T-cell (primary cell): ENCODE results near the gene TOGARAM1. TPM values are rescaled to one million over a fixed set of nuclear protein-coding genes. Genes with fewer than 3 reads are reported as not detected.

Source experiments
- ATAC-seq, 4 experiments: fragments of 200-7000 bp in 3 of 4; fragments of 150-1000 bp in 1 of 4; cut with Tn5 transposase; replicated peaks in 1 of 4; 1 replicate in 3 of 4; 2 replicates in 1 of 4; pipeline ENCODE4 v1.10.0; 2021; ENCODE audit warnings: moderate library complexity in 3 of 4, mild to moderate bottlenecking in 2 of 4, moderate number of reproducible peaks in 1 of 4
- CTCF ChIA-PET, 2 donors: fragments of 300-600 bp; sonication (Branson Sonifier 250); formaldehyde crosslinking; loops; one replicate each; lab custom pipeline; 2022; ENCODE audit warnings: antibody characterized with exemption in 2 of 2; lab: Charles Lee
- POLR2A ChIA-PET, 2 donors: fragments of 300-600 bp; sonication (Branson Sonifier 250); formaldehyde crosslinking; loops; one replicate each; lab custom pipeline; 2022; ENCODE audit warnings: antibody characterized with exemption in 2 of 2; lab: Charles Lee
- DNase-seq, 35 experiments: peaks; one replicate each; pipeline versions ENCODE4 v3.0.0 to v3.0.0-alpha.2; 2013 to 2023
- H3K27ac ChIP-seq: one replicate; pipeline ENCODE4 v1.5.1; 2013; ENCODE audit warnings: low read length
- H3K27me3 ChIP-seq, 2 experiments: replicated peaks in 1 of 2; 1 replicate in 1 of 2; 2 replicates in 1 of 2; pipeline versions ENCODE4 v1.6.1 to v1.7.0; 2013; ENCODE audit warnings: low read length in 1 of 2, mixed read lengths in 1 of 2; ENCODE audit not compliant: control insufficient read depth in 2 of 2, insufficient read depth in 2 of 2; ENCODE audit errors: extremely low read depth in 1 of 2
- H3K36me3 ChIP-seq, 2 donors: 1 replicate in 1 of 2; 2 replicates in 1 of 2; pipeline versions ENCODE4 v1.6.1 to v1.7.0; 2013; ENCODE audit warnings: low read length in 1 of 2; ENCODE audit not compliant: control insufficient read depth in 2 of 2, insufficient read depth in 1 of 2; ENCODE audit errors: extremely low read depth in 1 of 2
- H3K4me1 ChIP-seq, 2 experiments: 1 replicate in 1 of 2; 2 replicates in 1 of 2; pipeline versions ENCODE4 v1.6.1 to v1.7.0; 2013; ENCODE audit warnings: low read length in 2 of 2, mixed read lengths in 1 of 2; ENCODE audit not compliant: insufficient read depth in 2 of 2, control insufficient read depth in 1 of 2; ENCODE audit errors: extremely low read depth in 1 of 2
- H3K4me3 ChIP-seq, 2 donors: 1 replicate in 1 of 2; 2 replicates in 1 of 2; pipeline versions ENCODE4 v1.5.1 to v1.7.0; 2013; ENCODE audit warnings: mild to moderate bottlenecking in 2 of 2, low read length in 1 of 2, moderate library complexity in 1 of 2; ENCODE audit not compliant: control insufficient read depth in 1 of 2; ENCODE audit errors: extremely low read depth in 1 of 2
- H3K9me3 ChIP-seq: 2 replicates; pipeline ENCODE4 v1.7.0; 2013
- H3K27ac Mint-ChIP-seq, 2 donors: one replicate each; pipeline ENCODE4 v1.8.0; 2020 to 2021; ENCODE audit warnings: mild to moderate bottlenecking in 2 of 2, mixed read lengths in 2 of 2
- H3K27me3 Mint-ChIP-seq, 2 donors: one replicate each; pipeline ENCODE4 v1.8.0; 2021 to 2022; ENCODE audit warnings: mixed read lengths in 2 of 2
- H3K36me3 Mint-ChIP-seq: one replicate; pipeline ENCODE4 v1.8.0; 2021; ENCODE audit warnings: mixed read lengths
- H3K4me1 Mint-ChIP-seq, 3 donors: one replicate each; pipeline ENCODE4 v1.8.0; 2020 to 2022; ENCODE audit warnings: mixed read lengths in 3 of 3, mild to moderate bottlenecking in 1 of 3
- H3K4me3 Mint-ChIP-seq, 3 donors: one replicate each; pipeline ENCODE4 v1.8.0; 2020 to 2022; ENCODE audit warnings: mild to moderate bottlenecking in 3 of 3, mixed read lengths in 3 of 3, moderate library complexity in 3 of 3
- H3K9me3 Mint-ChIP-seq, 3 donors: one replicate each; pipeline ENCODE4 v1.8.0; 2020 to 2022; ENCODE audit warnings: mixed read lengths in 3 of 3
- WGBS: methylation state at CpG from one replicate; pipeline ENCODE4 v1.1.5; 2013; ENCODE audit warnings: missing lambda C conversion rate; ENCODE audit not compliant: insufficient coverage; 5-methylcytosine and 5-hydroxymethylcytosine counted together
- total RNA-seq, 35 experiments: library from RNA in 6 of 35; stranded (reverse) in 6 of 35; fragments of 120-200 nt in 1 of 35; gene quantifications; one replicate each; pipeline versions ENCODE4 v1.2.1 to v1.2.4 and lab custom pipeline; 2013 to 2026

Gene TOGARAM1
- total RNA-seq, 5 donors from 2014 or later (not counting 1 experiment from before 2014, with no cell fraction given) = 10.9 to 17.1 (median 11.1) TPM

DNA sequence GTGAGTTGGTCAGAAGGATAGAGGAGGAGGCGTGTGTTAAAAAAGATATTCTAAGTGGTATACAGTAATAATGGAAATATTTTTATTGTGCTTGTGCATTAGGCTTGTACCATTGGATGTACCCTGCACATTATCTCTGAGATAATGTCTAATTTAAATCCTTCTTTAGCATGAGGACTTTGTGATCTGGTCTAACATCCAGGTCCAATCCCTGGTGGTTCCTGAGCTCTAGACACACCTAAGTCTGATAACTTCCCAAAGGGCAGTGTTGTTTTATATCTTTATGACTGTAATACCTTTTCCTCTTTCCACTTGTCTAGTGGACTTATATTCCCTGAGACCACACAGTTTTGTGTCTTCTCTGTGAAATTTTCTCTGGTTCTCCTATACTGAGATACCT lies 142.6 kb downstream of the TOGARAM1 start:
- Histone ChIP-seq H3K36me3 (peaks cover 0 to 46% of the 10 kb centered on the region in 2 donors), H3K27me3 (no peaks in the 10 kb centered on the region), H3K4me3 (no peak overlapping the region), H3K27ac (no peak overlapping the region), H3K9me3 (no peaks in the 10 kb centered on the region), H3K4me1 (no peaks in the 10 kb centered on the region)
- H3K27ac Mint-ChIP-seq = no peak overlapping the region
- H3K27me3 Mint-ChIP-seq = no peaks in the 10 kb centered on the region
- ATAC-seq (no peak), DNase-seq (no peak)
- H3K36me3 Mint-ChIP-seq = peaks cover 43% of the 10 kb centered on the region
- POLR2A ChIA-PET = interaction anchor here in 1 of 2 donors (0.5 kb wide), 1 partner anchor 129 kb away, joined by 5 read pairs; no protein-coding TSS in a partner anchor
- no peaks in the 10 kb centered on the region for H3K9me3 Mint-ChIP-seq
- H3K4me1 Mint-ChIP-seq = peaks cover 0 to 5% (median 2%) of the 10 kb centered on the region in 3 donors
- no peak overlapping the region for H3K4me3 Mint-ChIP-seq
- no CpG with 5 or more reads among the region's 1 CpG for WGBS
- CTCF ChIA-PET = interaction anchor here in 1 of 2 donors (0.6 to 1.0 kb wide), 2 partner anchors 10 to 65 kb away, joined by 4 to 5 read pairs; no protein-coding TSS in a partner anchor

GRCh38 chr14:45112896-45113781 lies 151.1 kb downstream of the TOGARAM1 start:
- Mint-ChIP-seq H3K4me3 (no peak overlapping the region), H3K9me3 (no peaks in the 10 kb centered on the region), H3K27me3 (no peaks in the 10 kb centered on the region), H3K27ac (peak overlapping the region; percentile 54 to 75), H3K4me1 (peaks cover 7 to 13% (median 8%) of the 10 kb centered on the region in 3 donors), H3K36me3 (peaks cover 42% of the 10 kb centered on the region)
- no peak overlapping the region for H3K27ac ChIP-seq
- no peaks in the 10 kb centered on the region for H3K27me3 ChIP-seq
- ChIA-PET POLR2A (interaction anchor here (0.6 to 1.1 kb wide), 3 partner anchors 16 to 1554 kb away, joined by 3 to 5 read pairs (median 3); no protein-coding TSS in a partner anchor), CTCF (no interaction called here)
- peaks cover 0 to 64% of the 10 kb centered on the region in 2 donors for H3K36me3 ChIP-seq
- no peak overlapping the region for H3K4me3 ChIP-seq
- DNase-seq (no peak), ATAC-seq (no peak)
- H3K4me1 ChIP-seq = no peaks in the 10 kb centered on the region
- H3K9me3 ChIP-seq = no peaks in the 10 kb centered on the region
- 85% methylated on average over 4 of the region's 6 CpGs for WGBS

- H3K36me3 ChIP-seq = peaks cover 0 to 72% of the 10 kb centered on the region in 2 donors
- Mint-ChIP-seq H3K27ac (peak overlapping the region; percentile 39 to 79), H3K4me1 (peaks cover 7 to 13% (median 8%) of the 10 kb centered on the region in 3 donors), H3K9me3 (no peaks in the 10 kb centered on the region), H3K36me3 (peaks cover 46% of the 10 kb centered on the region), H3K27me3 (no peaks in the 10 kb centered on the region), H3K4me3 (no peak overlapping the region)
- H3K4me3 ChIP-seq = no peak overlapping the region
- H3K9me3 ChIP-seq = no peaks in the 10 kb centered on the region
- ChIA-PET POLR2A (interaction anchor here in 1 of 2 donors (0.5 to 1.1 kb wide), 2 partner anchors 14 to 171 kb away, joined by 3 read pairs; no protein-coding TSS in a partner anchor), CTCF (interaction anchor here in 1 of 2 donors (0.9 kb wide), 1 partner anchor 25 kb away, joined by 3 read pairs; no protein-coding TSS in a partner anchor)
- DNase-seq (no peak), ATAC-seq (no peak)
- no peaks in the 10 kb centered on the region for H3K27me3 ChIP-seq
- no CpG with 5 or more reads among the region's 3 CpGs for WGBS
- no peaks in the 10 kb centered on the region for H3K4me1 ChIP-seq
- no peak overlapping the region for H3K27ac ChIP-seq
Measured at GRCh38 chr14:45114327-45114726, 152.3 kb downstream of the TOGARAM1 start.

DNA sequence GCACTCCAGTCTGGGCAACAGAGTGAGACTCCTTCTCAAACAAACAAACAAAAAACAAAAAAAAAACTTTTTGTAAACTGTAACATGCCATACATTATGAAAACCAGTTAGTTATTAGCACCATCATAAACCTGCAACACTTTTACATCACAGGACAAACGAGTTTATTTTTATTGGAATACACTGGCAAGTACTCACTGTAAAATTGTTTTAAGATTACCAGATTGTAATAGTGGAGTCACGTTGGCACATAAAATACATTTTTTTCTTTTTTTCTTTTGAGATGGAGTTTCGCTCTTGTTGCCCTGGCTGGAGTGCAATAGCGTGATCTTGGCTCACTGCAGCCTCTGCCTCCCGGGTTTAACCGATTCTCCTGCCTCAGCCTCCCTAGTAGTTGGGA lies 156.6 kb downstream of the TOGARAM1 start:
- Mint-ChIP-seq H3K27me3 (no peaks in the 10 kb centered on the region), H3K4me1 (peaks cover 3 to 5% (median 4%) of the 10 kb centered on the region in 3 donors), H3K36me3 (peaks cover 48% of the 10 kb centered on the region), H3K4me3 (no peak overlapping the region), H3K27ac (no peak overlapping the region), H3K9me3 (no peaks in the 10 kb centered on the region)
- Histone ChIP-seq H3K9me3 (no peaks in the 10 kb centered on the region), H3K27me3 (no peaks in the 10 kb centered on the region), H3K36me3 (peaks cover 0 to 77% of the 10 kb centered on the region in 2 donors), H3K27ac (no peak overlapping the region), H3K4me1 (no peaks in the 10 kb centered on the region), H3K4me3 (no peak overlapping the region)
- ATAC-seq = no peak
- no peak for DNase-seq
- 100% methylated on average over 1 of the region's 6 CpGs for WGBS
- POLR2A ChIA-PET = no interaction called here
- CTCF ChIA-PET = no interaction called here

DNA sequence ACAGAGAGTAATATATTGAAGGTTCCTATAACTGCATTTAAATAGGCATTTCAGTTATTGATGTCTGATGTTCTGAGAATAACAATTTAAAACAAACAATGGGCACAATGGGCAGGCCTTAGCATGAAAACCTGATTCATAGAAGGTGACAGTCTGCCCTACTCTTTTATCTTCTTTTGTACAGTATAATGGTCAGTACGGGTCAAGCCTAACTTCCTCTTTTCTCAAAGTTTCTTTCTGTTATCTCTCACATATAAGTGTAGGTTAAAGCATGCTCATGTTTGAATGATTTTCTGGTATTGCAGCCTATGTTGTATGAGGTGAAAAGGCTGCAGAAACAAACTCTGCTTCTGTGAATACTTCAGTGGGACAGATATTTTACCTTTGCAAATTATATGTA lies 158.1 kb downstream of the TOGARAM1 start:
- ChIA-PET CTCF (no interaction called here), POLR2A (no interaction called here)
- Mint-ChIP-seq H3K9me3 (no peaks in the 10 kb centered on the region), H3K4me3 (no peak overlapping the region), H3K27me3 (no peaks in the 10 kb centered on the region), H3K36me3 (peaks cover 48% of the 10 kb centered on the region), H3K4me1 (no peaks in the 10 kb centered on the region), H3K27ac (no peak overlapping the region)
- no peaks in the 10 kb centered on the region for H3K27me3 ChIP-seq
- H3K4me3 ChIP-seq = no peak overlapping the region
- no peaks in the 10 kb centered on the region for H3K9me3 ChIP-seq
- WGBS = no CpG with 5 or more reads among the region's 1 CpG
- no peak for DNase-seq
- no peak for ATAC-seq
- H3K4me1 ChIP-seq = no peaks in the 10 kb centered on the region
- H3K36me3 ChIP-seq = peaks cover 0 to 70% of the 10 kb centered on the region in 2 donors
- no peak overlapping the region for H3K27ac ChIP-seq

DNA sequence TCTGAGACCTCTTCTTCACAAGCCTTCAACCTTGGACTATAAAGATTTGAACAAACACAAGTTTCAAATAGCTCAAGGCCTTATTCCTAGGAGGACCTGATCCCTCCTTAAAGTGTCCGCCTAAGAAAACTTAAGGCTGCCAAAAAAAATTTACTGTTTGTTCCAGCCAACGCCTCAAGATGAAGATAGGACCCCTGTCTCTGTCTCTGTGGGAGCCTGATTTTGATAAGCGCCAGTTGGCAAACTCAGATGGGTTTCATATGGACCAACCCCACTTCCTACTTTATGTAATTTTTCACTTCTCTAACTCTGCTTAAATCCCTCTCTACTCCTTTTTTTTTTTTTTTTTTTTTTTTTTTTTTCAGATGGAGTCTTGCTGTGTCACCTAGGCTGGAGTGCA lies 161.3 kb downstream of the TOGARAM1 start:
- CTCF ChIA-PET = interaction anchor here (0.6 to 1.1 kb wide), 3 partner anchors 11 to 159 kb away, joined by 3 to 4 read pairs (median 3); partner anchors contain the start of gene FKBP3 (in 1 of the 2)
- peaks cover 43% of the 10 kb centered on the region for H3K36me3 Mint-ChIP-seq

More for the DNA sequence above, 161.3 kb downstream of the TOGARAM1 start:
- H3K27me3 Mint-ChIP-seq = no peaks in the 10 kb centered on the region
- Histone ChIP-seq H3K9me3 (no peaks in the 10 kb centered on the region), H3K4me3 (no peak overlapping the region), H3K27me3 (no peaks in the 10 kb centered on the region), H3K36me3 (peaks cover 0 to 49% of the 10 kb centered on the region in 2 donors), H3K27ac (no peak overlapping the region), H3K4me1 (no peaks in the 10 kb centered on the region)
- no peak overlapping the region for H3K27ac Mint-ChIP-seq
- POLR2A ChIA-PET = interaction anchor here (0.7 kb wide), 2 partner anchors 14 to 127 kb away, joined by 3 to 4 read pairs; no protein-coding TSS in a partner anchor
- peaks cover 4 to 9% (median 5%) of the 10 kb centered on the region in 3 donors for H3K4me1 Mint-ChIP-seq
- no peak for ATAC-seq
- whole genome bisulfite sequencing = 100% methylated on average over 2 of the region's 3 CpGs
- H3K9me3 Mint-ChIP-seq = no peaks in the 10 kb centered on the region
- no peak for DNase-seq
- no peak overlapping the region for H3K4me3 Mint-ChIP-seq
